ENCODE results near the gene ASPHD1.

DNA sequence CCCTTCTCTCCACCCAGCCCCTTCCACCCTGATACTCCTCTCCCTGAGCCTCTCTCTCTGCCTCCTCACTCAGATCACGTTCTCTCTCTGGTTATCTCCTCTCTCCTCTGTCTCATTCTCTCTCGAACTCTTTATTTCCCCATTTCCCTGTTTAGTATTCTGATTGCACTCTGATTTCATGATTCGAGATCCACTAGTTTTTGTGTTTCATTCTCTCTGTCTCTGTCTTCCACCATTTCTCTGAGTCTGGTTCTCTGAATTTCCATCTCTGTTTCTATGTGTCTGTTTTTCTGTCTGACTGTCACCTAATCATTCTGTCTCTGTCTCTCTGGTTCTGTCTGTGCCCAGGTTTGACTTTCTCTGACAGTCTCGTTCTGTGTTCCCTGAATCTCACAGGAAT is 3.0 kb upstream of the ASPHD1 start:
- TF ChIP-seq, protein P1, sequence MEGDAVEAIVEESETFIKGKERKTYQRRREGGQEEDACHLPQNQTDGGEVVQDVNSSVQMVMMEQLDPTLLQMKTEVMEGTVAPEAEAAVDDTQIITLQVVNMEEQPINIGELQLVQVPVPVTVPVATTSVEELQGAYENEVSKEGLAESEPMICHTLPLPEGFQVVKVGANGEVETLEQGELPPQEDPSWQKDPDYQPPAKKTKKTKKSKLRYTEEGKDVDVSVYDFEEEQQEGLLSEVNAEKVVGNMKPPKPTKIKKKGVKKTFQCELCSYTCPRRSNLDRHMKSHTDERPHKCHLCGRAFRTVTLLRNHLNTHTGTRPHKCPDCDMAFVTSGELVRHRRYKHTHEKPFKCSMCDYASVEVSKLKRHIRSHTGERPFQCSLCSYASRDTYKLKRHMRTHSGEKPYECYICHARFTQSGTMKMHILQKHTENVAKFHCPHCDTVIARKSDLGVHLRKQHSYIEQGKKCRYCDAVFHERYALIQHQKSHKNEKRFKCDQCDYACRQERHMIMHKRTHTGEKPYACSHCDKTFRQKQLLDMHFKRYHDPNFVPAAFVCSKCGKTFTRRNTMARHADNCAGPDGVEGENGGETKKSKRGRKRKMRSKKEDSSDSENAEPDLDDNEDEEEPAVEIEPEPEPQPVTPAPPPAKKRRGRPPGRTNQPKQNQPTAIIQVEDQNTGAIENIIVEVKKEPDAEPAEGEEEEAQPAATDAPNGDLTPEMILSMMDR (IDR thresholded peaks at IDR 0.05 in 8 of 11, conservative IDR thresholded peaks at IDR 0.05 in 3 of 11): no peak
- no peak for TF ChIP-seq POLR2A (IDR thresholded peaks at IDR 0.05)

Measured in spleen (tissue), 7 donors.